Trophoblast cell (in vitro differentiated cells and primary cell): ENCODE measurements around the gene SRGAP3.

Source experiments
- DNase-seq, 2 donors: peaks; one replicate each; pipeline ENCODE4 v3.0.0-alpha.2; 2016
- H2AFZ ChIP-seq: 2 replicates; pipeline ENCODE4 v1.6.1; 2013; ENCODE audit warnings: low read length, moderate library complexity, mild to moderate bottlenecking; ENCODE audit not compliant: insufficient read depth, poor library complexity
- H2AK5ac ChIP-seq: 2 replicates; pipeline ENCODE4 v1.6.1; 2013; ENCODE audit warnings: mild to moderate bottlenecking, low read length
- H2BK120ac ChIP-seq: 2 replicates; pipeline ENCODE4 v1.6.1; 2013; ENCODE audit warnings: low read length, mild to moderate bottlenecking, moderate library complexity; ENCODE audit not compliant: insufficient read depth, poor library complexity
- H2BK12ac ChIP-seq: 2 replicates; pipeline ENCODE4 v1.6.1; 2013; ENCODE audit warnings: mild to moderate bottlenecking, low read length, moderate library complexity
- H2BK5ac ChIP-seq: 2 replicates; pipeline ENCODE4 v1.6.1; 2013; ENCODE audit warnings: low read length, low read depth, moderate library complexity, mild to moderate bottlenecking; ENCODE audit not compliant: poor library complexity
- H3K14ac ChIP-seq: 2 replicates; pipeline ENCODE4 v1.6.1; 2013; ENCODE audit warnings: mild to moderate bottlenecking, low read length
- H3K18ac ChIP-seq: 2 replicates; pipeline ENCODE4 v1.6.1; 2013; ENCODE audit warnings: mild to moderate bottlenecking, low read length
- H3K23ac ChIP-seq: 2 replicates; pipeline ENCODE4 v1.6.1; 2013; ENCODE audit warnings: low read length
- H3K27ac ChIP-seq: 2 replicates; pipeline ENCODE4 v1.5.1; 2013; ENCODE audit warnings: low read depth, mild to moderate bottlenecking, inconsistent platforms, low read length, moderate library complexity
- H3K27me3 ChIP-seq: 2 replicates; pipeline ENCODE4 v1.6.1; 2013; ENCODE audit warnings: inconsistent platforms, mild to moderate bottlenecking, low read length, moderate library complexity; ENCODE audit not compliant: insufficient read depth
- H3K36me3 ChIP-seq, 2 experiments: 1 replicate in 1 of 2; 2 replicates in 1 of 2; pipeline ENCODE4 v1.6.1; 2013; ENCODE audit warnings: low read length in 2 of 2, mild to moderate bottlenecking in 2 of 2, moderate library complexity in 1 of 2; ENCODE audit not compliant: insufficient read depth in 2 of 2, control insufficient read depth in 1 of 2
- H3K4ac ChIP-seq: 2 replicates; pipeline ENCODE4 v1.6.1; 2013; ENCODE audit warnings: low read depth, mild to moderate bottlenecking, low read length, moderate library complexity
- H3K4me1 ChIP-seq, 2 experiments: 1 replicate in 1 of 2; 2 replicates in 1 of 2; pipeline ENCODE4 v1.6.1; 2013; ENCODE audit warnings: low read length in 2 of 2, mild to moderate bottlenecking in 2 of 2, moderate library complexity in 1 of 2; ENCODE audit not compliant: insufficient read depth in 2 of 2, control insufficient read depth in 1 of 2
- H3K4me2 ChIP-seq: 2 replicates; pipeline ENCODE4 v1.6.1; 2013; ENCODE audit warnings: inconsistent platforms, mild to moderate bottlenecking, low read length, moderate library complexity
- H3K4me3 ChIP-seq: 2 replicates; pipeline ENCODE4 v1.5.1; 2013; ENCODE audit warnings: mild to moderate bottlenecking, low read depth, low read length, inconsistent platforms
- H3K79me1 ChIP-seq: one replicate; pipeline ENCODE4 v1.6.1; 2013; ENCODE audit warnings: low read length
- H3K79me2 ChIP-seq: 2 replicates; pipeline ENCODE4 v1.6.1; 2013; ENCODE audit warnings: low read length, mild to moderate bottlenecking; ENCODE audit not compliant: control insufficient read depth, insufficient read depth, poor library complexity
- H3K9ac ChIP-seq: 2 replicates; pipeline ENCODE4 v1.6.1; 2013; ENCODE audit warnings: mild to moderate bottlenecking, low read length
- H3K9me3 ChIP-seq: 2 replicates; pipeline ENCODE4 v1.6.1; 2013; ENCODE audit warnings: low read depth, mild to moderate bottlenecking, control low read depth, inconsistent platforms, low read length; ENCODE audit not compliant: insufficient read depth
- H4K12ac ChIP-seq: 2 replicates; pipeline ENCODE4 v1.6.1; 2013; ENCODE audit warnings: low read depth, mild to moderate bottlenecking, low read length, moderate library complexity
- H4K8ac ChIP-seq: 2 replicates; pipeline ENCODE4 v1.6.1; 2013; ENCODE audit warnings: low read depth, mild to moderate bottlenecking, low read length, moderate library complexity
- H4K91ac ChIP-seq: one replicate; pipeline ENCODE4 v1.6.1; 2013; ENCODE audit warnings: low read depth, mild to moderate bottlenecking, low read length, moderate library complexity
- WGBS: extraction: QIAGEN DNeasy Blood & Tissue Kit; methylation state at CpG from one replicate; pipeline ENCODE4 v1.1.7; 2013; ENCODE audit warnings: missing lambda C conversion rate; ENCODE audit not compliant: insufficient read length, insufficient coverage; ENCODE audit errors: extremely low coverage; 5-methylcytosine and 5-hydroxymethylcytosine counted together

SRGAP3 gene

DNA sequence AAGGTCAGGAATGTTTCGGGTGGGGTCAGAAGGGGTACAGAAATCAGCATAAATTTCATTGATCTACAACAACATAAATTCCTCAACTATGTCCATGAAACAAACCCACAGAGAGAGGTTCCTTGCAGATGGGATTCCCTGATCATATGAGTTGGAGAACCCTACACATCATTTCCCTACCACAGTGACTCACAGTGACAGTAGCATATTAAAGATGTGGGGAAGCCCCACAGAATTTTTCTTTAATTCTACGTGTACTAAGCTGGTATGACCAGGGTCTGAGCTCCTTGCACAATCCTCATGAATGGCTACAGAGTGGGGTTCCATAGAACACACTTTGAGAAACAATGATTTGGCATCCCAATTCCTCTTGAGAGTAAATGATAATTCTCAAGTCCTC, 169.3 kb downstream of the SRGAP3 start:
- Histone ChIP-seq H3K4ac (no peak overlapping the region), H3K27me3 (no peaks in the 10 kb centered on the region), H3K4me3 (no peak overlapping the region), H3K18ac (no peak overlapping the region), H4K8ac (no peak overlapping the region), H3K4me1 (peaks cover 0 to 7% of the 10 kb centered on the region in 2 experiments), H3K23ac (no peak overlapping the region), H4K91ac (no peak overlapping the region), H2AFZ (no peak overlapping the region), H2BK12ac (no peak overlapping the region), H2BK5ac (no peak overlapping the region), H2AK5ac (no peak overlapping the region), H3K36me3 (no peaks in the 10 kb centered on the region), H3K79me1 (no peaks in the 10 kb centered on the region), H3K9me3 (peaks cover 4% of the 10 kb centered on the region), H3K79me2 (no peaks in the 10 kb centered on the region), H3K9ac (no peak overlapping the region), H3K14ac (no peak overlapping the region), H4K12ac (no peak overlapping the region), H3K4me2 (no peak overlapping the region), H3K27ac (no peak overlapping the region), H2BK120ac (no peak overlapping the region)
- no CpG with 5 or more reads among the region's 2 CpGs for WGBS
- no peak for DNase-seq

DNA sequence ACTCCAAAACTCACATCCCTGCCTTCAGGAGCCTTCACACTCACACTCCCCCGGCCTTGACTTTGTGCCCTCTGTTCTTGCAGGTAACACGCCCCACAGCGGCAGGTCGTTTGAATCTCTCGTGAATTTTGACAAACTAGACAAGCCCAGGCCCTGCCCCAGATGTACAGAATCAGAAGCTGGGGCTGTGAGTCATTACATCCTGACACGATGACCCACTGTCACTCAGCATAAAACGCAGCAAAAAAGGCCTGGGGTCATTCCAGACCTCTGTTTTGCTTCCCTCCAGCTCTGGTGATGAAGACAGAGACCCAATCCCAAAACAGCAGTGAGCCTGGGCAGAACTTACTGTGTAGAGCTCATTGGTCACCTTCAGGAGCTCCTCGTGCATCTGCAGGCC, 169.8 kb downstream of the SRGAP3 start:
- Histone ChIP-seq H3K4me1 (peaks cover 0 to 7% of the 10 kb centered on the region in 2 experiments), H2AFZ (no peak overlapping the region), H3K23ac (no peak overlapping the region), H3K27me3 (no peaks in the 10 kb centered on the region), H3K36me3 (no peaks in the 10 kb centered on the region), H3K9me3 (peaks cover 4% of the 10 kb centered on the region), H3K79me1 (no peaks in the 10 kb centered on the region), H3K14ac (no peak overlapping the region), H3K9ac (no peak overlapping the region), H2BK12ac (no peak overlapping the region), H4K91ac (no peak overlapping the region), H3K27ac (no peak overlapping the region), H2AK5ac (no peak overlapping the region), H3K79me2 (no peaks in the 10 kb centered on the region), H4K12ac (no peak overlapping the region), H3K4ac (no peak overlapping the region), H2BK120ac (no peak overlapping the region), H3K18ac (no peak overlapping the region), H4K8ac (no peak overlapping the region), H3K4me2 (no peak overlapping the region), H2BK5ac (no peak overlapping the region), H3K4me3 (no peak overlapping the region)
- no peak for DNase-seq
- no CpG with 5 or more reads among the region's 8 CpGs for WGBS

DNA sequence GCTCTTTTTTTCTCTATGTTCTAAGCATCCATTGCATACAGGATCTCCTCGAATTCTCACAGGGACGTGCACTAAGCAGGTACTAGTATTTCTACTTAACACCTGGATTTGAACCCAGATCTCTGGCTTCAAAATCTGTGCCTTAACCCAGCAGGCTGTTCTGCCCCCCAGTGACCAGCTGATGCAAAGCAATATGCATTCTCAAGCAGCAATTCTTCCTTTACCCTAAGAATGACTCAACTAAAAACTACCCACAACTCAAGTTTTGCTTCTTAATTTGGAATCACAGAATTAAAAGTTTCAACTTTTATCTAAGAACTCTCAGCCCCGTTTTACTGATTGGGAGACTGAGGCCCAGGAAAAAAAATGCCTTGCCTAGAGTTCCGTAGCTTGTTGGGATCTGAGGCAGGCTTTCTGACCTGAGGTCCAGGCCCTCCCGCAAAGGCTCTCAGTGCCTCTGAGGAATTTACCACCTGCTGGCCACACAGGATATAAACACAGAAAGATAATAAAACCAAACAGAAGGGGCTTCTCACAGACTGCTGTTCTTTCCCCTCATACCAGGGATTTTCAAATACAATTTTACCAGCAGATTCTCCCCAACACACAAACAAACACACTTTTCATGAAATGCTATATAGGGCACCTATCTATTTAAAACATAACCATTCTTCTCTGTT, 170.7 kb downstream of the SRGAP3 start:
- Histone ChIP-seq H3K27me3 (no peaks in the 10 kb centered on the region), H2AFZ (no peak overlapping the region), H3K18ac (no peak overlapping the region), H3K9me3 (peaks cover 4% of the 10 kb centered on the region), H3K36me3 (no peaks in the 10 kb centered on the region), H2BK5ac (no peak overlapping the region), H3K79me2 (no peaks in the 10 kb centered on the region), H4K8ac (no peak overlapping the region), H3K4me1 (peaks cover 0 to 7% of the 10 kb centered on the region in 2 experiments), H3K4me3 (no peak overlapping the region), H3K27ac (no peak overlapping the region), H2BK120ac (no peak overlapping the region), H3K79me1 (no peaks in the 10 kb centered on the region), H2BK12ac (no peak overlapping the region), H3K23ac (no peak overlapping the region), H4K91ac (no peak overlapping the region), H3K4ac (no peak overlapping the region), H4K12ac (no peak overlapping the region), H3K4me2 (no peak overlapping the region), H3K9ac (no peak overlapping the region), H2AK5ac (no peak overlapping the region), H3K14ac (no peak overlapping the region)
- DNase-seq: no peak
- no CpG with 5 or more reads among the region's 5 CpGs for WGBS

DNA sequence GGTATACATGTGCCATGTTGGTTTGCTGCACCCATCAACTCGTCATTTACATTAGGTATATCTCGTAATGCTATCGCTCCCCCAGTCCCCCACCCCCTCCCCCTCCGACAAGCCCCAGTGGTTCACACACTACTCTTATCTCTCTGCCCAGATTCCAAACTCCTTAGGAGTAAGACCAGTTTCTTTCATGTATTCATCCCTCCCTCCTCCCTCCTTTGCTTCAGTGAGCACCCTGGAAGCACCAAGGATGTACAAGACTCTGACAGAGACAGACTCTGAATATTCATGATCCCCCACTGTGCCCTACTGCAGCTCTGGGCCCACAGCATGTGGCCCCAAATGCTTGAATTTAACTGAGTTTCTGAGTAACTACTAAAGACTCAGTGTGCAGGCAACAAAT, 172.4 kb downstream of the SRGAP3 start:
- H3K4me3 ChIP-seq: no peak overlapping the region
- H2BK5ac ChIP-seq: no peak overlapping the region
- DNase-seq: no peak
- no peak overlapping the region for H2BK12ac ChIP-seq
- H3K9me3 ChIP-seq: peaks cover 4% of the 10 kb centered on the region
- H3K18ac ChIP-seq: no peak overlapping the region
- H3K36me3 ChIP-seq: no peaks in the 10 kb centered on the region
- H3K27ac ChIP-seq: no peak overlapping the region
- H3K79me1 ChIP-seq: no peaks in the 10 kb centered on the region
- no peaks in the 10 kb centered on the region for H3K79me2 ChIP-seq
- H3K27me3 ChIP-seq: no peaks in the 10 kb centered on the region
- H3K4me2 ChIP-seq: no peak overlapping the region
- no peak overlapping the region for H2BK120ac ChIP-seq
- no peak overlapping the region for H3K23ac ChIP-seq
- H4K91ac ChIP-seq: no peak overlapping the region
- no peak overlapping the region for H2AFZ ChIP-seq
- no peak overlapping the region for H4K8ac ChIP-seq
- no CpG with 5 or more reads among the region's 4 CpGs for WGBS
- H2AK5ac ChIP-seq: no peak overlapping the region
- peaks cover 0 to 7% of the 10 kb centered on the region in 2 experiments for H3K4me1 ChIP-seq
- H3K14ac ChIP-seq: no peak overlapping the region
- H3K9ac ChIP-seq: no peak overlapping the region
- no peak overlapping the region for H3K4ac ChIP-seq
- no peak overlapping the region for H4K12ac ChIP-seq
